Activated naive CD4-positive, alpha-beta T cell (primary cell): ENCODE data around the gene EXOSC7.
A peak's percentile ranks its signal among the peaks of the same experiment; 100 is the strongest.
"Not testable (repeated sequence)": the region's sequence is repeated elsewhere in the genome, so short reads cannot be mapped to it uniquely, and the experiment has no call there.

Source experiments
- DNase-seq, 4 experiments: peaks; one replicate each; lab custom pipeline; 2025; lab: John Stamatoyannopoulos, UW

The EXOSC7 gene

GRCh38 chr3:45024542-45025255, 48.7 kb downstream of the EXOSC7 start:
- DNase-seq = no peak

- DNase-seq = no peak
Observed at GRCh38 chr3:45026038-45026437, 50.0 kb downstream of the EXOSC7 start, which contains the start of gene CLEC3B. CLEC3B (plus strand) TSS chr3:45026303; CDS start chr3:45026363, 60 bp downstream.

- no peak for DNase-seq
Observed at GRCh38 chr3:45026957-45027356, 50.9 kb downstream of the EXOSC7 start.

- no peak for DNase-seq
Observed at GRCh38 chr3:45027441-45027840, 51.4 kb downstream of the EXOSC7 start.

- DNase-seq = no peak
Observed at GRCh38 chr3:45029216-45029615, 53.2 kb downstream of the EXOSC7 start.

GRCh38 chr3:45029661-45030060, 53.6 kb downstream of the EXOSC7 start:
- no peak for DNase-seq

- no peak for DNase-seq
Observed at GRCh38 chr3:45031531-45031930, 55.5 kb downstream of the EXOSC7 start.

GRCh38 chr3:45032113-45032512, 56.1 kb downstream of the EXOSC7 start:
- no peak for DNase-seq

GRCh38 chr3:45033791-45034190, 57.7 kb downstream of the EXOSC7 start:
- no peak for DNase-seq

GRCh38 chr3:45034612-45035252, 58.7 kb downstream of the EXOSC7 start:
- peak in 1 of 4 experiments; percentile 19 for DNase-seq

GRCh38 chr3:45035441-45036301, 59.6 kb downstream of the EXOSC7 start:
- peak in 1 of 4 experiments; percentile 14 for DNase-seq

- DNase-seq = peak; percentile 60 to 84 (median 79)
Observed at GRCh38 chr3:45037720-45038455, 61.8 kb downstream of the EXOSC7 start.

GRCh38 chr3:45041666-45042065, 65.6 kb downstream of the EXOSC7 start:
- DNase-seq = no peak

GRCh38 chr3:45042162-45042561, 66.1 kb downstream of the EXOSC7 start:
- no peak for DNase-seq

- no peak for DNase-seq
Observed at GRCh38 chr3:45043728-45044299, 67.8 kb downstream of the EXOSC7 start.

- DNase-seq = no peak
Observed at GRCh38 chr3:45048244-45048643, 72.2 kb downstream of the EXOSC7 start.

GRCh38 chr3:45049807-45050206, 73.8 kb downstream of the EXOSC7 start:
- DNase-seq = no peak

- DNase-seq = no peak
Observed at GRCh38 chr3:45051685-45052084, 75.6 kb downstream of the EXOSC7 start.

- DNase-seq = not testable (repeated sequence)
Observed at GRCh38 chr3:45053805-45054195, 77.8 kb downstream of the EXOSC7 start.

GRCh38 chr3:45054196-45054857, 78.3 kb downstream of the EXOSC7 start:
- no peak for DNase-seq

GRCh38 chr3:45055032-45055410, 79.0 kb downstream of the EXOSC7 start:
- no peak for DNase-seq
